Measurements from ENCODE around the gene GPBP1. TPM values are rescaled to one million over a fixed set of nuclear protein-coding genes. Genes with fewer than 3 reads are reported as not detected.
"Not testable (repeated sequence)": the region's sequence is repeated elsewhere in the genome, so short reads cannot be mapped to it uniquely, and the experiment has no call there.

The GPBP1 gene
- total RNA-seq, 1 experiment from 2014 or later: 54.4 TPM

- Histone ChIP-seq H3K27ac (ENCODE audit: low read length) (no peak overlapping the region), H3K27me3 (ENCODE audit: control insufficient read depth, insufficient read depth, low read length) (no peaks in the 10 kb centered on the region), H3K4me1 (ENCODE audit: control insufficient read depth, insufficient read depth, low read length) (peaks cover 11% of the 10 kb centered on the region), H3K4me3 (ENCODE audit: low read depth in 2 of 2, low read length in 2 of 2) (no peak overlapping the region), H3K36me3 (ENCODE audit: control insufficient read depth, insufficient read depth, low read length) (no peaks in the 10 kb centered on the region), H3K9me3 (ENCODE audit: control insufficient read depth, insufficient read depth, low read depth, low read length) (no peaks in the 10 kb centered on the region)
- DNase-seq (ENCODE audit: low read depth, low spot score) (no peak), ATAC-seq (no peak)
- no TSS peak for BruUV-seq (replicated peaks)
- POLR2A ChIA-PET: interaction anchor here (0.7 kb wide), 1 partner anchor 14 kb away, joined by 4 read pairs; no protein-coding TSS in a partner anchor
- intact Hi-C loops (cut with micrococcal nuclease; ENCODE audit: unreplicated experiment): no loop called here
- TF ChIP-seq TCF7L2 (IDR thresholded peaks at IDR 0.05; ENCODE audit: low read depth, low read length) (no peak), CTCF (IDR thresholded peaks at IDR 0.05) (no peak), SIN3A (IDR thresholded peaks at IDR 0.05; ENCODE audit: borderline replicate concordance, insufficient read depth, low read depth, low read length) (no peak), REST (IDR thresholded peaks at IDR 0.05; ENCODE audit: insufficient read depth in 1 of 2, low read depth in 2 of 2, low read length in 1 of 2) (no peak), POLR2AphosphoS5 (IDR thresholded peaks at IDR 0.05; ENCODE audit: low read depth, low read length) (no peak)
- CTCF ChIA-PET: no interaction called here
- in situ Hi-C loops (cut with HindIII; ENCODE audit: low pct_unique_long_range_greater_than_20kb, low sequenced_read_pairs): no loop called here
These were observed 12.3 kb downstream of the GPBP1 start for GRCh38 chr5:57186194-57186593.

GRCh38 chr5:57187977-57188376 is 14.1 kb downstream of the GPBP1 start:
- CTCF ChIA-PET: interaction anchor here (1.1 kb wide), 1 partner anchor 32 kb away, joined by 3 read pairs; no protein-coding TSS in a partner anchor
- ATAC-seq; intact Hi-C loops (cut with micrococcal nuclease; ENCODE audit: unreplicated experiment); H3K27ac ChIP-seq (ENCODE audit: low read length); H3K4me3 ChIP-seq (ENCODE audit: low read depth in 2 of 2, low read length in 2 of 2); H3K27me3 ChIP-seq (ENCODE audit: control insufficient read depth, insufficient read depth, low read length); DNase-seq (ENCODE audit: low read depth, low spot score); H3K9me3 ChIP-seq (ENCODE audit: control insufficient read depth, insufficient read depth, low read depth, low read length); POLR2A ChIA-PET; BruUV-seq (replicated peaks); in situ Hi-C loops (cut with HindIII; ENCODE audit: low pct_unique_long_range_greater_than_20kb, low sequenced_read_pairs); H3K36me3 ChIP-seq (ENCODE audit: control insufficient read depth, insufficient read depth, low read length): not testable (repeated sequence)
- peaks cover 11% of the 10 kb centered on the region for H3K4me1 ChIP-seq (ENCODE audit: control insufficient read depth, insufficient read depth, low read length)

- no peaks in the 10 kb centered on the region for H3K36me3 ChIP-seq (ENCODE audit: control insufficient read depth, insufficient read depth, low read length)
- DNase-seq (ENCODE audit: low read depth, low spot score) (no peak), ATAC-seq (no peak)
- BruUV-seq (replicated peaks): no TSS peak
- POLR2A ChIA-PET: no interaction called here
- peaks cover 11% of the 10 kb centered on the region for H3K4me1 ChIP-seq (ENCODE audit: control insufficient read depth, insufficient read depth, low read length)
- no peaks in the 10 kb centered on the region for H3K27me3 ChIP-seq (ENCODE audit: control insufficient read depth, insufficient read depth, low read length)
- in situ Hi-C loops (cut with HindIII; ENCODE audit: low pct_unique_long_range_greater_than_20kb, low sequenced_read_pairs) (no loop called here), intact Hi-C loops (cut with micrococcal nuclease; ENCODE audit: unreplicated experiment) (no loop called here)
- TF ChIP-seq SIN3A (IDR thresholded peaks at IDR 0.05; ENCODE audit: borderline replicate concordance, insufficient read depth, low read depth, low read length) (no peak), POLR2AphosphoS5 (IDR thresholded peaks at IDR 0.05; ENCODE audit: low read depth, low read length) (no peak), TCF7L2 (IDR thresholded peaks at IDR 0.05; ENCODE audit: low read depth, low read length) (no peak), REST (IDR thresholded peaks at IDR 0.05; ENCODE audit: insufficient read depth in 1 of 2, low read depth in 2 of 2, low read length in 1 of 2) (no peak), CTCF (IDR thresholded peaks at IDR 0.05) (no peak)
- no peak overlapping the region for H3K27ac ChIP-seq (ENCODE audit: low read length)
- no peak overlapping the region for H3K4me3 ChIP-seq (ENCODE audit: low read depth in 2 of 2, low read length in 2 of 2)
- CTCF ChIA-PET: no interaction called here
- no peaks in the 10 kb centered on the region for H3K9me3 ChIP-seq (ENCODE audit: control insufficient read depth, insufficient read depth, low read depth, low read length)
These were observed 15.7 kb downstream of the GPBP1 start for GRCh38 chr5:57189515-57189914.
